Osteoblast (primary cell): ENCODE measurements around the gene NID1. TPM values are rescaled to one million over a fixed set of nuclear protein-coding genes. Genes with fewer than 3 reads are reported as not detected.

ENCODE experiments used
- DNase-seq: peaks from one replicate; pipeline ENCODE4 v3.0.0; 2011; ENCODE audit warnings: low spot score, mixed read lengths; ENCODE audit not compliant: insufficient read length; ENCODE audit errors: missing footprints
- H2AFZ ChIP-seq: 2 replicates; pipeline ENCODE4 v1.6.0; 2011; ENCODE audit warnings: mild to moderate bottlenecking, low read length
- H3K27ac ChIP-seq: 2 replicates; pipeline ENCODE4 v1.5.1; 2011; ENCODE audit warnings: mild to moderate bottlenecking, low read depth, low read length, moderate library complexity
- H3K27me3 ChIP-seq: 2 replicates; pipeline ENCODE4 v1.6.0; 2012; ENCODE audit warnings: mild to moderate bottlenecking, control low read depth, inconsistent platforms, low read length, moderate library complexity; ENCODE audit not compliant: insufficient read depth
- H3K36me3 ChIP-seq: 2 replicates; pipeline ENCODE4 v1.5.1; 2011; ENCODE audit warnings: mild to moderate bottlenecking, low read length, control low read depth, moderate library complexity; ENCODE audit not compliant: insufficient read depth
- H3K4me1 ChIP-seq: 2 replicates; pipeline ENCODE4 v1.5.1; 2011; ENCODE audit warnings: mild to moderate bottlenecking, low read length, control low read depth, moderate library complexity; ENCODE audit not compliant: insufficient read depth
- H3K4me2 ChIP-seq: 2 replicates; pipeline ENCODE4 v1.6.0; 2011; ENCODE audit warnings: mild to moderate bottlenecking, low read length; ENCODE audit not compliant: insufficient read depth
- H3K4me3 ChIP-seq: fragments of 200-600 bp; sonication (generic); 3 replicates; pipeline ENCODE4 v1.5.1; 2012; ENCODE audit warnings: mild to moderate bottlenecking, low read length, inconsistent platforms; ENCODE audit not compliant: insufficient read depth
- H3K79me2 ChIP-seq: 2 replicates; pipeline ENCODE4 v1.6.0; 2012; ENCODE audit warnings: mild to moderate bottlenecking, low read length, control low read depth, inconsistent platforms; ENCODE audit not compliant: insufficient read depth
- H3K9me3 ChIP-seq: 2 replicates; pipeline ENCODE4 v1.5.1; 2011; ENCODE audit warnings: low read depth, low read length, control low read depth
- H4K20me1 ChIP-seq: 2 replicates; pipeline ENCODE4 v1.6.0; 2012; ENCODE audit warnings: mild to moderate bottlenecking, low read length, control low read depth; ENCODE audit not compliant: insufficient read depth
- CTCF ChIP-seq: IDR thresholded peaks from 2 replicates; pipeline ENCODE4 v1.5.1; 2011; ENCODE audit warnings: mild to moderate bottlenecking, low read depth, low read length, moderate library complexity; ENCODE audit errors: extremely low read depth
- total RNA-seq: library from RNA; depleted of rRNA; stranded (reverse); fragments of >200 nt; gene quantifications from 2 replicates; pipeline ENCODE4 v1.2.3, GENCODE V29; 2012

NID1 gene
- total RNA-seq, 1 donor: 40.2 TPM

- Histone ChIP-seq H3K27ac (no peak overlapping the region), H3K4me1 (no peaks in the 10 kb centered on the region)
- TF ChIP-seq CTCF: no peak
Measured at GRCh38 chr1:235935235-235936225, 129.4 kb downstream of the NID1 start.

GRCh38 chr1:235933766-235934116 lies 131.1 kb downstream of the NID1 start:
- H3K79me2 ChIP-seq: no peaks in the 10 kb centered on the region
- H3K27ac ChIP-seq: no peak overlapping the region
- no peak for DNase-seq
- no peak overlapping the region for H3K4me2 ChIP-seq
- H2AFZ ChIP-seq: no peak overlapping the region
- H3K4me1 ChIP-seq: no peaks in the 10 kb centered on the region
- no peak overlapping the region for H3K4me3 ChIP-seq
- TF ChIP-seq CTCF: no peak
- H3K27me3 ChIP-seq: no peaks in the 10 kb centered on the region
- H4K20me1 ChIP-seq: no peaks in the 10 kb centered on the region
- H3K36me3 ChIP-seq: no peaks in the 10 kb centered on the region
- H3K9me3 ChIP-seq: no peaks in the 10 kb centered on the region

More at GRCh38 chr1:235935235-235936225, 129.4 kb downstream of the NID1 start:
- H3K27me3 ChIP-seq: no peaks in the 10 kb centered on the region
- no peak for DNase-seq
- H3K36me3 ChIP-seq: no peaks in the 10 kb centered on the region
- H3K4me3 ChIP-seq: no peak overlapping the region
- no peaks in the 10 kb centered on the region for H3K79me2 ChIP-seq
- no peaks in the 10 kb centered on the region for H4K20me1 ChIP-seq
- no peak overlapping the region for H2AFZ ChIP-seq
- H3K9me3 ChIP-seq: no peaks in the 10 kb centered on the region
- no peak overlapping the region for H3K4me2 ChIP-seq

GRCh38 chr1:235933017-235933765 lies 131.7 kb downstream of the NID1 start:
- H3K4me1 ChIP-seq: no peaks in the 10 kb centered on the region
- H3K4me3 ChIP-seq: no peak overlapping the region
- DNase-seq: no peak
- H3K9me3 ChIP-seq: no peaks in the 10 kb centered on the region
- no peaks in the 10 kb centered on the region for H3K27me3 ChIP-seq
- no peak overlapping the region for H3K27ac ChIP-seq
- no peaks in the 10 kb centered on the region for H4K20me1 ChIP-seq
- TF ChIP-seq CTCF: no peak
- H3K4me2 ChIP-seq: no peak overlapping the region
- H2AFZ ChIP-seq: no peak overlapping the region
- no peaks in the 10 kb centered on the region for H3K36me3 ChIP-seq
- H3K79me2 ChIP-seq: no peaks in the 10 kb centered on the region

- no peak for DNase-seq
- Histone ChIP-seq H3K4me2 (no peak overlapping the region), H3K79me2 (no peaks in the 10 kb centered on the region), H4K20me1 (no peaks in the 10 kb centered on the region), H2AFZ (no peak overlapping the region), H3K27me3 (no peaks in the 10 kb centered on the region), H3K9me3 (no peaks in the 10 kb centered on the region), H3K4me3 (no peak overlapping the region), H3K4me1 (no peaks in the 10 kb centered on the region), H3K36me3 (no peaks in the 10 kb centered on the region), H3K27ac (no peak overlapping the region)
- TF ChIP-seq CTCF: no peak
Measured at GRCh38 chr1:235932090-235932510, 132.8 kb downstream of the NID1 start.
